Transverse colon (tissue), 4 donors: ENCODE data around the gene LRRC37A3. TPM values are rescaled to one million over a fixed set of nuclear protein-coding genes. Genes with fewer than 3 reads are reported as not detected.
A peak's percentile ranks its signal among the peaks of the same experiment; 100 is the strongest.
"Not testable (repeated sequence)": the region's sequence is repeated elsewhere in the genome, so short reads cannot be mapped to it uniquely, and the experiment has no call there.

Source experiments
- DNase-seq: peaks from one replicate; pipeline ENCODE4 v3.0.0-alpha.2; 2019
- H3K27ac ChIP-seq, 4 donors: fragments of 200-600 bp; sonication (generic); 2 replicates each; pipeline ENCODE4 v1.5.1; 2016 to 2018; ENCODE audit warnings: inconsistent platforms in 4 of 4
- H3K27me3 ChIP-seq: fragments of 200-600 bp; sonication (generic); 2 replicates; pipeline ENCODE4 v1.5.1; 2017; ENCODE audit warnings: inconsistent platforms
- H3K36me3 ChIP-seq, 4 donors: fragments of 200-600 bp; sonication (generic); 2 replicates each; pipeline ENCODE4 v1.5.1; 2017 to 2019; ENCODE audit warnings: inconsistent platforms in 4 of 4
- H3K4me1 ChIP-seq, 4 donors: fragments of 200-600 bp; sonication (generic); 2 replicates each; pipeline ENCODE4 v1.5.1; 2017 to 2020; ENCODE audit warnings: inconsistent platforms in 4 of 4
- H3K4me3 ChIP-seq, 4 donors: fragments of 200-600 bp; sonication (generic); 1 replicate in 1 of 4; 2 replicates in 3 of 4; pipeline versions ENCODE4 v1.5.1 to v1.6.1; 2017 to 2019; ENCODE audit warnings: inconsistent platforms in 4 of 4
- H3K9me3 ChIP-seq, 2 donors: fragments of 200-600 bp; sonication (generic); 2 replicates each; pipeline ENCODE4 v1.5.1; 2017 to 2019; ENCODE audit warnings: inconsistent platforms in 2 of 2
- POLR2A ChIP-seq: fragments of 450-650 bp; IDR thresholded peaks from one replicate; pipeline ENCODE4 v1.6.1; 2016; ENCODE audit warnings: antibody characterized with exemption, mild to moderate bottlenecking, moderate library complexity
- POLR2AphosphoS5 ChIP-seq, 3 donors: sonication (generic); formaldehyde crosslinking; IDR thresholded peaks; one replicate each; pipeline ENCODE4 v1.6.1; 2016; ENCODE audit warnings: antibody characterized with exemption in 3 of 3
- WGBS, 2 donors: methylation state at CpG; one replicate each; pipeline ENCODE4 v1.1.5; 2018; ENCODE audit warnings: low coverage in 1 of 2; 5-methylcytosine and 5-hydroxymethylcytosine counted together
- in situ Hi-C, 4 donors: fragments of 200-750 bp; cut with MboI; loops; one replicate each; pipeline versions ENCODE4 v1.15.0 to v1.15.1; 2017; ENCODE audit warnings: low sequenced_read_pairs in 3 of 4, low pct_ligation_motif_present in 1 of 4, low pct_unique_long_range_greater_than_20kb in 1 of 4
- intact Hi-C: fragments of 100-400 bp; cut with DNase I; formaldehyde crosslinking; loops from one replicate; pipeline ENCODE4 v1.15.1; 2023; ENCODE audit warnings: low total_unique reads
- total RNA-seq, 4 donors: library from RNA; depleted of rRNA; stranded (reverse); fragments of >200 nt; gene quantifications; one replicate each; pipeline ENCODE4 v1.1.0, GENCODE V29; 2016

Gene LRRC37A3
- total RNA-seq, 4 donors from 2014 or later, result 0.37 to 5.2 (median 4.7) TPM

GRCh38 chr17:64837018-64837761 is 82.1 kb downstream of the LRRC37A3 start:
- H3K36me3 ChIP-seq, intact Hi-C loops, in situ Hi-C loops, H3K9me3 ChIP-seq, H3K27me3 ChIP-seq: not testable (repeated sequence)
- 0% methylated on average over 5 to 25 of the region's 56 CpGs for WGBS, 2 donors
- Histone ChIP-seq H3K4me1 (peaks cover 0 to 18% (median 3%) of the 10 kb centered on the region in 4 donors), H3K27ac (peak overlapping the region; percentile 87 to 94 (median 93)), H3K4me3 (peak overlapping the region; percentile 62 to 83 (median 76))
- TF ChIP-seq POLR2A (peak; percentile 95), POLR2AphosphoS5 (IDR thresholded peaks at IDR 0.05) (peak; percentile 89 to 94 (median 89))
- DNase-seq, result peak; percentile 91

- H3K27me3 ChIP-seq, intact Hi-C loops, H3K9me3 ChIP-seq, in situ Hi-C loops, H3K36me3 ChIP-seq: not testable (repeated sequence)
- DNase-seq, result peak; percentile 54
- 1% methylated on average over 24 of the region's 32 CpGs; no CpG with 5 or more reads in 1 of the 2 donors for WGBS, 2 donors
- Histone ChIP-seq H3K4me1 (peaks cover 0 to 18% (median 3%) of the 10 kb centered on the region in 4 donors), H3K27ac (peak overlapping the region; percentile 87 to 94 (median 93)), H3K4me3 (peak overlapping the region; percentile 62 to 83 (median 76))
Observed at GRCh38 chr17:64836623-64837017, 82.7 kb downstream of the LRRC37A3 start.

- H3K9me3 ChIP-seq, H3K4me3 ChIP-seq, H3K27me3 ChIP-seq, in situ Hi-C loops, H3K36me3 ChIP-seq, H3K27ac ChIP-seq, DNase-seq, intact Hi-C loops: not testable (repeated sequence)
- 94% methylated on average over 3 of the region's 3 CpGs; no CpG with 5 or more reads in 1 of the 2 donors for WGBS, 2 donors
- peaks cover 0 to 39% (median 17%) of the 10 kb centered on the region in 4 donors for H3K4me1 ChIP-seq
Observed at GRCh38 chr17:64834060-64834459, 85.2 kb downstream of the LRRC37A3 start.

DNA sequence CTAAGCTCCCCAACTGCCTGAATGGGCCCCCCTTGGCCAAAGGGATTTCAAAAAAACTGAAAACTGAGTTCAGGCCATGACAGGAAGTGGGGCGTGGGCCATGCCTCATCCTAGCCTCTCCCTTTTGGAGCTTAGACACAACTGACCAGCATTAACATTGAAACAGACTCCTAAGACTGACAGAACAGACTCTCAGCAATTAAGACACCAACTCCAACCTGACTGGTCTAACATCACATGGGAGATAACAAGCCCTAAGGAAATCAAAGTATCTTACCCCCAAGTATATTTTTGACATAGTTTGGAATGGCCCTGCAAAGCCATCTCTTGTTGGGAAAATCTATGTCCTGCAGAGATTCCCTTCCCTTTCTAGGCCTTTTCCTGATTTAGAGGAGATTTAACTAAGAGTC is 88.6 kb downstream of the LRRC37A3 start:
- H3K36me3 ChIP-seq, H3K27me3 ChIP-seq, H3K4me3 ChIP-seq, DNase-seq, in situ Hi-C loops, H3K9me3 ChIP-seq, intact Hi-C loops: not testable (repeated sequence)
- Histone ChIP-seq H3K27ac (peak overlapping the region; percentile 69 to 75 (median 72)), H3K4me1 (peaks cover 0 to 33% (median 14%) of the 10 kb centered on the region in 4 donors)
- 85% methylated on average over 1 of the region's 1 CpG; no CpG with 5 or more reads in 1 of the 2 donors for WGBS, 2 donors

DNA sequence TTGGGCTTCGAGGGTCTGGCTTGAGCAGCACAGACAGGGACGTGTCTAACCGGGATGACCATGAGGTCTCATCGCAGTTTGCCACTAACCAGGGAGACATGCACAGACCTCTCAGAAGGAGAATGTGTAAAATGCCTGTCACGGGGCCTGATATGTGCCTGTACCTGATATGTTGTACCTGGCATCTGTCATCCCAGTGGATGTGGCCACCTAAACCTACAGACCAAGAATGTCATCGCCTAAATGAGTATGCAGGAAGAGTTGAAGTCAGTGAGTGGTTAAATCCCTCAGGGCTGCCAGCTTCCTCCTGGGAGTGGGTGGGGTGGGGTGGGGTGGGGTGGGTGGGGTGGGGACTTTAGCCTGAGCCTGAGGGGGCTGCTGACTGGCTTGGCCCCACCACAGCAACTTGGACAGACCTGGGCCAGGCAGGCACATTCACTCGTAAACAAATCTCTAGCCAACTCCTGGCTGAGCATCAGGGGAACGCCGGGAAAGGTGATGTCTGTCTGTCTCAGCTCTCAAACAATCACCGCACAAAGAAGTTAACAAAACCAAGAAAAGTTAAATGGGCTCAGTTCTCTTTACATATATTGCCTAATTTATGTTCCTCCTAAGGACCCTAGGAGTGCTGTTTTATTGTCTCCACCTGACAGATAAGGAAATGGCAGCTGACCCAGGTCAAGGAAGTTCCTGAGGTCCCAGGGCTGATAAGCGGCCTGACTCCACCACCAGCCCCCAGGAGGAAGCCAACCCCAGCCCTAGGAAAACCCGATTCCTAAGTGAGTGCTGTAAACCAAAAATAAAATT is 89.3 kb downstream of the LRRC37A3 start:
- H3K27me3 ChIP-seq, H3K36me3 ChIP-seq, H3K4me3 ChIP-seq, intact Hi-C loops, H3K9me3 ChIP-seq, in situ Hi-C loops: not testable (repeated sequence)
- DNase-seq, result peak; percentile 19
- Histone ChIP-seq H3K4me1 (peaks cover 0 to 27% (median 14%) of the 10 kb centered on the region in 4 donors), H3K27ac (peak overlapping the region; percentile 69 to 75 (median 72))
- 0 to 51% methylated on average over 2 to 10 of the region's 12 CpGs for WGBS, 2 donors

GRCh38 chr17:64829068-64829467 is 90.2 kb downstream of the LRRC37A3 start:
- WGBS, 2 donors, result 90% methylated on average over 5 of the region's 5 CpGs; no CpG with 5 or more reads in 1 of the 2 donors
- intact Hi-C loops, H3K9me3 ChIP-seq, in situ Hi-C loops, H3K27me3 ChIP-seq, DNase-seq, H3K4me3 ChIP-seq, H3K36me3 ChIP-seq: not testable (repeated sequence)
- Histone ChIP-seq H3K27ac (peak overlapping the region; percentile 69 to 75 (median 72)), H3K4me1 (peaks cover 0 to 23% (median 14%) of the 10 kb centered on the region in 4 donors)

- H3K27me3 ChIP-seq, H3K4me3 ChIP-seq, in situ Hi-C loops, DNase-seq, intact Hi-C loops, H3K4me1 ChIP-seq, H3K9me3 ChIP-seq, H3K27ac ChIP-seq: not testable (repeated sequence)
- peaks cover 0 to 25% (median 6%) of the 10 kb centered on the region in 4 donors for H3K36me3 ChIP-seq
- 87% methylated on average over 5 of the region's 5 CpGs; no CpG with 5 or more reads in 1 of the 2 donors for WGBS, 2 donors
Observed at GRCh38 chr17:64818904-64819303, 100.4 kb downstream of the LRRC37A3 start.

GRCh38 chr17:64815833-64816198 is 103.5 kb downstream of the LRRC37A3 start:
- Histone ChIP-seq H3K27ac (peak overlapping the region; percentile 45 to 66 (median 55)), H3K36me3 (peaks cover 0 to 10% (median 4%) of the 10 kb centered on the region in 4 donors)
- H3K9me3 ChIP-seq, H3K27me3 ChIP-seq, in situ Hi-C loops, H3K4me3 ChIP-seq, DNase-seq, intact Hi-C loops, H3K4me1 ChIP-seq: not testable (repeated sequence)
- WGBS, 2 donors, result 74% methylated on average over 5 of the region's 5 CpGs; no CpG with 5 or more reads in 1 of the 2 donors

GRCh38 chr17:64814993-64815832 is 104.1 kb downstream of the LRRC37A3 start:
- H3K4me3 ChIP-seq, H3K9me3 ChIP-seq, H3K36me3 ChIP-seq, intact Hi-C loops, in situ Hi-C loops, H3K4me1 ChIP-seq, H3K27me3 ChIP-seq: not testable (repeated sequence)
- H3K27ac ChIP-seq, result peak overlapping the region; percentile 46 to 66 (median 62)
- DNase-seq, result peak; percentile 45
- 58% methylated on average over 11 of the region's 12 CpGs; no CpG with 5 or more reads in 1 of the 2 donors for WGBS, 2 donors
